ENCODE measurements around the gene ASGR1. TPM values are rescaled to one million over a fixed set of nuclear protein-coding genes. Genes with fewer than 3 reads are reported as not detected.

The ASGR1 gene
- total RNA-seq, 4 donors from 2014 or later, result 0.54 to 1.2 TPM; not detected in 2

DNA sequence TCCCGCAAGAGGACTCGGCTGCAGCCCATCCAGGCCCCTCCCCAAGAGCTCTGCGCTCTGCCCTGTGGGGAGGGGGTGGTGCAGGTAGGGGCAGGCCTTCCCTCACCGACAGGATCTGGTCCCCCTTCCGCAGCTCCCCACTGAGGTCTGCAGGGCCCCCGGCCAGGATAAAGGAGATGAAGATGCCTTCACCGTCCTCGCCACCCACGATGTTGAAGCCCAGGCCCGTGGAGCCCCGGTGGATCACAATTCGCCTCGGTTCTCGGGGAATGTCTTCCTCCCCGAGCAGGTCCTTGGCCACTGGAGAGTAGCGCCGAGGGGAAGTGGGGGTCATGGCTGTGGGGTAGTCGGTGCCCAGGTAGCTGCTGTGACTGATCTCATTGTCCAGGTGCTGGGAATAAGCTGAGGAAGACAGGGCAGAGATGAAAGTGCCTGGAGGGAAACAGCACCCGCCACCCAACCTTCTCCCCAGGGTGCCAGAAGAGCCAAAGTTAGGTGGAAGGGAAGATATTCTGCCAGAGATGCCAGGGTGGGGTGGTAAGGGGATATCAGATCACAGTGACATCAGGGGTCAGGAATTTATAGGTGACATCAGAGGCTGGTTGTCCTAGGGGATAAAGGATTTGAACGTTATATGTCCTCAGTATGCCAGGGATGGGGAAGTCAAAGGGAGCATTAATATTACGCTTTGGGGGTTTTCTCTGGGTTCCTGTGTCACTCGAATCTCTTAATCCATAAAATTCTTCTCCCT, 17.7 kb upstream of the ASGR1 start:
- ATAC-seq, result no peak
- Histone ChIP-seq H3K4me1 (no peaks in the 10 kb centered on the region), H3K4me3 (no peak overlapping the region), H3K9me3 (no peaks in the 10 kb centered on the region), H3K27me3 (no peaks in the 10 kb centered on the region), H3K27ac (no peak overlapping the region), H3K36me3 (peaks cover 0 to 85% of the 10 kb centered on the region in 2 donors)
- WGBS, 2 donors (ENCODE audit: low coverage in 1 of 2), result 82 to 84% methylated on average over 3 to 4 of the region's 22 CpGs
- TF ChIP-seq EP300 (IDR thresholded peaks at IDR 0.05), result no peak
- TF ChIP-seq, protein P1, sequence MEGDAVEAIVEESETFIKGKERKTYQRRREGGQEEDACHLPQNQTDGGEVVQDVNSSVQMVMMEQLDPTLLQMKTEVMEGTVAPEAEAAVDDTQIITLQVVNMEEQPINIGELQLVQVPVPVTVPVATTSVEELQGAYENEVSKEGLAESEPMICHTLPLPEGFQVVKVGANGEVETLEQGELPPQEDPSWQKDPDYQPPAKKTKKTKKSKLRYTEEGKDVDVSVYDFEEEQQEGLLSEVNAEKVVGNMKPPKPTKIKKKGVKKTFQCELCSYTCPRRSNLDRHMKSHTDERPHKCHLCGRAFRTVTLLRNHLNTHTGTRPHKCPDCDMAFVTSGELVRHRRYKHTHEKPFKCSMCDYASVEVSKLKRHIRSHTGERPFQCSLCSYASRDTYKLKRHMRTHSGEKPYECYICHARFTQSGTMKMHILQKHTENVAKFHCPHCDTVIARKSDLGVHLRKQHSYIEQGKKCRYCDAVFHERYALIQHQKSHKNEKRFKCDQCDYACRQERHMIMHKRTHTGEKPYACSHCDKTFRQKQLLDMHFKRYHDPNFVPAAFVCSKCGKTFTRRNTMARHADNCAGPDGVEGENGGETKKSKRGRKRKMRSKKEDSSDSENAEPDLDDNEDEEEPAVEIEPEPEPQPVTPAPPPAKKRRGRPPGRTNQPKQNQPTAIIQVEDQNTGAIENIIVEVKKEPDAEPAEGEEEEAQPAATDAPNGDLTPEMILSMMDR (IDR thresholded peaks at IDR 0.05), result no peak
- no peak for TF ChIP-seq POLR2A (IDR thresholded peaks at IDR 0.05)
- TF ChIP-seq POLR2AphosphoS5 (IDR thresholded peaks at IDR 0.05), result no peak

DNA sequence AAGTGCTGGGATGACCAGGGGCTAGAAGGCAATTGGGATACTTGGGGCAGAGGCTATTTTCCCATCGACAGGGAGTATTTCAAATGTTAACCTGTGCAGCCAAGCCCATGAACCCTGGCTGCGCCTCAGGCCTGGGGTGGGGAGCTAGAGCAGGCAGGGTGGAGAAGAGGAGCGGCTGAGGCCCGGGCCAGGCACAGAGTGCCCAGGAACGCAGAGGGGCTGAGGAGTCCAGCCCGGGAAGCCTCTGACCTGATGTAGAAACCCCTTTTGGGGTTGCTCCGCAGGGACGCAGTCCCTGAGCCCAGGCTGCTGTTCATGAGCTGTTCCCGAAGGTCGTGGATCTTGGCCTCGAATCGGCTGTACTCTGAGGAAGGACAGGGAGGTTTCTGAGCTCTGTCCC, 16.8 kb upstream of the ASGR1 start:
- Histone ChIP-seq H3K4me3 (no peak overlapping the region), H3K9me3 (no peaks in the 10 kb centered on the region), H3K4me1 (no peaks in the 10 kb centered on the region), H3K27me3 (no peaks in the 10 kb centered on the region), H3K27ac (no peak overlapping the region), H3K36me3 (peaks cover 0 to 85% of the 10 kb centered on the region in 2 donors)
- WGBS, 2 donors (ENCODE audit: low coverage in 1 of 2), result 60% methylated on average over 1 of the region's 12 CpGs; no CpG with 5 or more reads in 1 of the 2 donors
- TF ChIP-seq, protein P1 (IDR thresholded peaks at IDR 0.05), result no peak
- TF ChIP-seq POLR2AphosphoS5 (IDR thresholded peaks at IDR 0.05) (no peak), POLR2A (IDR thresholded peaks at IDR 0.05) (no peak), EP300 (IDR thresholded peaks at IDR 0.05) (no peak)
- no peak for ATAC-seq

DNA sequence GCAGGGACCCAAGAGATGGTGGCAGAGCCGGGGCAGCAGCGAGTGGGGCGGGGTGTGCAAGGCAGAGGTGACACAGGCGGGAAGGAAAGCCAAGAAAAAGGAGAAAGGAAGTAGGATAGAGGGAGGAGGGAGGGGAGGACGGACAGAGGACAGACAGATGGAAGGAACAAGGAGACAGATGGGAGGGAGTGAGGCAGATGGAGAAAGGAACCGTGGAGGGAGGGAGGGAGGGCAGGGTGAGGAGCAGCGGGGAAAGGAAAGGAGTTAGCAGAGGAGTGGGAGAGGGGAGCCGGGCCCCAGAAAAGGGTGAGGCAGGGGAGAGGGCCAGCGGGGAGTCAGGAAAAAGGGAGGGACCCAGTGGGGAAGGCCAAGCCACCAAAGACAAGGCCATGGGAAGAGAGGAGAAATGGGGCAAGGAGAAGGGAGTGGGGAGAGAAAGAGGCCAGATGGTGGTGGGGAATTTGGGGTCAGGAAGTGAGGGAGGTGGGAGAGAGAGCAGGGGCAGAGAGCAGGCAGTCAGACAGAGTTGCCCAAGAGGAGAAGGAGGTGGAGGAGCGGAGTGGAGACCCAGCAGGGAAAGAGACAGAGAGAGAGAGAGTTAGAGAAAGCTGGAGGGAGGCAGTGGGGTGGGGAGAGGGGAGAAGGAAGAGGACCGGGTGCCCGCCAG, 13.2 kb upstream of the ASGR1 start:
- Histone ChIP-seq H3K4me3 (no peak overlapping the region), H3K36me3 (peaks cover 0 to 75% of the 10 kb centered on the region in 2 donors), H3K4me1 (no peaks in the 10 kb centered on the region), H3K27ac (no peak overlapping the region), H3K9me3 (no peaks in the 10 kb centered on the region), H3K27me3 (no peaks in the 10 kb centered on the region)
- TF ChIP-seq EP300 (IDR thresholded peaks at IDR 0.05) (no peak), POLR2A (IDR thresholded peaks at IDR 0.05) (no peak), POLR2AphosphoS5 (IDR thresholded peaks at IDR 0.05) (no peak)
- TF ChIP-seq, protein P1 (IDR thresholded peaks at IDR 0.05), result no peak
- 64 to 80% methylated on average over 6 to 12 of the region's 12 CpGs for WGBS, 2 donors (ENCODE audit: low coverage in 1 of 2)
- no peak for ATAC-seq

DNA sequence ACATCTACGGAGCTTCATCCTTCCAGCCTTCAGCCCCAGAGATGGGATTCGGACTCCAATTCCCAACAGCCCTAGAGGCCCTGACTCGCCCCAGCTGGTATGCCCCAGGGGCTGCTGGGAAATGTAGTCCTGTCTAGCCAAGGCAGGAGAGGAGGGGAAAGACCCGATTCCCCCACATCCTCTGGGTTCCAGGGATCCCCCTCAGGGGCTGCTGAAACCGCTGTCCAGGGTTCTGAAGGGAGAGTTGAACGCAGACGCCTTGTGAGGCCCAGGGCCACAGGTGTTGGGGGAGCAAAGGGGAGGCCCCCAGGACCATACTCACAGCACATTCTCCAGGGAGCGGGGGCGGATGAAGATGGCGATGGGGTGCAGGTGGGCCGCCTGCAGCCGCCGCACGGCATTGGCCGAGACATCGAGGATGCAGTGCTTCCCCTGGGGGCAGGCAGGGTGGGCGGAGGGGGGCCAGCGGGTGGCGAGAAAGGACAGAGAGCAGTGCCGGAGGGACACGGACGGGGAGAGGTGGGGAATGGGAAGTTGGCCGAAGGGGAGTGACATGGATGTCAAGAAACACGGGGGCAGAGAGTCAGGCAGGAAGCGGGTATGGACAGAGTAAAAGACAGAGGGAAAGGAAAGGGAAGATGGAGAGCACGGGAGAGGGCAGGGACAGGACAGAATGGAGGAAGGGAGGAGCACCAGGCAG, 12.6 kb upstream of the ASGR1 start:
- Histone ChIP-seq H3K36me3 (peaks cover 0 to 68% of the 10 kb centered on the region in 2 donors), H3K4me3 (no peak overlapping the region), H3K27me3 (no peaks in the 10 kb centered on the region), H3K9me3 (no peaks in the 10 kb centered on the region), H3K4me1 (no peaks in the 10 kb centered on the region), H3K27ac (peak overlapping the region in 1 of 4 donors; percentile 29)
- TF ChIP-seq POLR2A (IDR thresholded peaks at IDR 0.05) (no peak), POLR2AphosphoS5 (IDR thresholded peaks at IDR 0.05) (no peak)
- peak; percentile 59 for ATAC-seq
- WGBS, 2 donors (ENCODE audit: low coverage in 1 of 2), result 58 to 65% methylated on average over 9 to 16 of the region's 26 CpGs

DNA sequence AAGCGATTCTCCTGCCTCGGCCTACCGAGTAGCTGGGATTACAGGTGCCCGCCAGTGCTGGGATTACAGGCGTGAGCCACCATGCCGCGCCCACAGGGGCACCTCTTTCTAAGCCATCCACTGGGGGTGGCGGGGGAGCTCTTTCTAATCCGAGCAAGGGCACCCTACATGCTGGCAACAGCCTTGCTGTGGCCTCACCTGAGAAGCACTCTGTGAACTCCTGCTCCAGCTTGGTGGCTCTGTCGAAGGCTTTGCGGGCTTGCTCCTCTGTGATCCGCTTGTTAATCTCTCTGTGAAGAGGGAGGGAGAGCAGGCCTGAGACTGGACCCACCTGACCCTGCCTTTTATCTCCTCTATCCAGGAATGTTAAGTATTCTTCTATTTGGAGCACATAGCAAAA, 11.9 kb upstream of the ASGR1 start:
- Histone ChIP-seq H3K27me3 (no peaks in the 10 kb centered on the region), H3K27ac (no peak overlapping the region), H3K4me1 (no peaks in the 10 kb centered on the region), H3K9me3 (no peaks in the 10 kb centered on the region), H3K36me3 (peaks cover 0 to 62% of the 10 kb centered on the region in 2 donors), H3K4me3 (no peak overlapping the region)
- 60% methylated on average over 2 of the region's 12 CpGs; no CpG with 5 or more reads in 1 of the 2 donors for WGBS, 2 donors (ENCODE audit: low coverage in 1 of 2)
- TF ChIP-seq POLR2AphosphoS5 (IDR thresholded peaks at IDR 0.05) (no peak), EP300 (IDR thresholded peaks at IDR 0.05) (no peak), POLR2A (IDR thresholded peaks at IDR 0.05) (no peak)
- TF ChIP-seq, protein P1 (IDR thresholded peaks at IDR 0.05), result no peak
- ATAC-seq, result no peak
